ENCODE results near the gene SNTB2.

- TF ChIP-seq, protein P1, sequence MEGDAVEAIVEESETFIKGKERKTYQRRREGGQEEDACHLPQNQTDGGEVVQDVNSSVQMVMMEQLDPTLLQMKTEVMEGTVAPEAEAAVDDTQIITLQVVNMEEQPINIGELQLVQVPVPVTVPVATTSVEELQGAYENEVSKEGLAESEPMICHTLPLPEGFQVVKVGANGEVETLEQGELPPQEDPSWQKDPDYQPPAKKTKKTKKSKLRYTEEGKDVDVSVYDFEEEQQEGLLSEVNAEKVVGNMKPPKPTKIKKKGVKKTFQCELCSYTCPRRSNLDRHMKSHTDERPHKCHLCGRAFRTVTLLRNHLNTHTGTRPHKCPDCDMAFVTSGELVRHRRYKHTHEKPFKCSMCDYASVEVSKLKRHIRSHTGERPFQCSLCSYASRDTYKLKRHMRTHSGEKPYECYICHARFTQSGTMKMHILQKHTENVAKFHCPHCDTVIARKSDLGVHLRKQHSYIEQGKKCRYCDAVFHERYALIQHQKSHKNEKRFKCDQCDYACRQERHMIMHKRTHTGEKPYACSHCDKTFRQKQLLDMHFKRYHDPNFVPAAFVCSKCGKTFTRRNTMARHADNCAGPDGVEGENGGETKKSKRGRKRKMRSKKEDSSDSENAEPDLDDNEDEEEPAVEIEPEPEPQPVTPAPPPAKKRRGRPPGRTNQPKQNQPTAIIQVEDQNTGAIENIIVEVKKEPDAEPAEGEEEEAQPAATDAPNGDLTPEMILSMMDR (IDR thresholded peaks at IDR 0.05) = no peak
- TF ChIP-seq EZH2phosphoT487 (IDR thresholded peaks at IDR 0.05) = no peak
- TF ChIP-seq EZH2 (IDR thresholded peaks at IDR 0.05) = no peak
Observed at GRCh38 chr16:69193855-69194254, 6.9 kb downstream of the SNTB2 start.
